ENCODE measurements around the gene RHEBL1.

DNA sequence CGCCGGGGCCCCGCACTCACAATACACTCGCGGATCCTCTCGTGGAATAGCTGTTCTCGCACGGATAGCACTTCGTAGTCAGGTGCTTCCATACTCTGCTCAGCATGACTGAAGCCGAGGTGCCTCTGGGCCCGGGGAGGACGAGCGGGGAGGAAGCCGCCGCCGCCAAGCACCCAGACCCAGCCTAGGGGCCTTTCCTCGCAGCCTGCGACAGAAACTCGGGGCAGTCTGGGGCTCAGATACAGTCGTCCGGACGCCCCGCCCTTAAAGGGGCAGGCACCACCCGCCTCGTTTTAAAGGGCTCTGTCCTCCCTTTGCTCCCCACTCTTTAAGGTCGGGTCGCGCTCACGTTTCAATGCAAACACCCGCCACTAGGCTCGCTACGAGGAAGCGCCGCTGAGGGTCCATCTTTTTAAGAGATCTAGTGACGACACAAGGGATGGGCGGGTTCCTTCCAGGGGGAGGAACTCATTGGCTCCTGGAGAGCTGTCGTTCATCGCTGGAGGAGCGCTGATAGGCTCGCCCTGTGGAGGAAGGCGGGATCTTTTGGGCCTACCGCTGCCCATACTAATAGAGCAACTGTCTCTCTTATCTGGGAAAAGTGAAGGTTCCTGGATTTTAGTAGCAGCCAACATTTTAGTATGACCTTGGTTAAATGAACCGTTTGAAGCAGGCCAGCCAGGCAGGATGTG lies 40.8 kb upstream of the RHEBL1 start, which contains the start of gene LMBR1L:
- TF ChIP-seq, protein P1, sequence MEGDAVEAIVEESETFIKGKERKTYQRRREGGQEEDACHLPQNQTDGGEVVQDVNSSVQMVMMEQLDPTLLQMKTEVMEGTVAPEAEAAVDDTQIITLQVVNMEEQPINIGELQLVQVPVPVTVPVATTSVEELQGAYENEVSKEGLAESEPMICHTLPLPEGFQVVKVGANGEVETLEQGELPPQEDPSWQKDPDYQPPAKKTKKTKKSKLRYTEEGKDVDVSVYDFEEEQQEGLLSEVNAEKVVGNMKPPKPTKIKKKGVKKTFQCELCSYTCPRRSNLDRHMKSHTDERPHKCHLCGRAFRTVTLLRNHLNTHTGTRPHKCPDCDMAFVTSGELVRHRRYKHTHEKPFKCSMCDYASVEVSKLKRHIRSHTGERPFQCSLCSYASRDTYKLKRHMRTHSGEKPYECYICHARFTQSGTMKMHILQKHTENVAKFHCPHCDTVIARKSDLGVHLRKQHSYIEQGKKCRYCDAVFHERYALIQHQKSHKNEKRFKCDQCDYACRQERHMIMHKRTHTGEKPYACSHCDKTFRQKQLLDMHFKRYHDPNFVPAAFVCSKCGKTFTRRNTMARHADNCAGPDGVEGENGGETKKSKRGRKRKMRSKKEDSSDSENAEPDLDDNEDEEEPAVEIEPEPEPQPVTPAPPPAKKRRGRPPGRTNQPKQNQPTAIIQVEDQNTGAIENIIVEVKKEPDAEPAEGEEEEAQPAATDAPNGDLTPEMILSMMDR (IDR thresholded peaks at IDR 0.05), result peak; percentile 50 to 89 (median 59)
- TF ChIP-seq POLR2AphosphoS5 (IDR thresholded peaks at IDR 0.05) (peak; percentile 57 to 89 (median 68)), POLR2A (IDR thresholded peaks at IDR 0.05) (peak; percentile 70)

All from breast epithelium (tissue), 3 donors.